Motor neuron (in vitro differentiated cells): Measurements from ENCODE around the gene NOS1AP. TPM values are rescaled to one million over a fixed set of nuclear protein-coding genes. Genes with fewer than 3 reads are reported as not detected.

Experiments used
- ATAC-seq, 8 experiments: fragments of 200-7000 bp; cut with Tn5 transposase; replicated peaks in 6 of 8; 2 replicates each; pipeline ENCODE4 v1.8.0; 2021; ENCODE audit warnings: mild to moderate bottlenecking in 8 of 8, moderate library complexity in 8 of 8
- H3K27ac ChIP-seq, 2 donors: fragments of 250-450 bp; sonication (Bioruptor Pico); 2 replicates each; pipeline ENCODE4 v1.9.0; 2021; ENCODE audit warnings: antibody characterized with exemption in 2 of 2, mild to moderate bottlenecking in 2 of 2, moderate library complexity in 1 of 2
- H3K4me1 ChIP-seq, 2 donors: fragments of 250-450 bp; sonication (Bioruptor Pico); replicated peaks in 1 of 2; 2 replicates each; pipeline ENCODE4 v1.6.1; 2021; ENCODE audit warnings: antibody characterized with exemption in 2 of 2, mild to moderate bottlenecking in 2 of 2, moderate library complexity in 1 of 2
- H3K4me3 ChIP-seq, 5 donors: fragments of 250-450 bp; sonication (Bioruptor Pico); 2 replicates each; pipeline ENCODE4 v1.9.0; 2021; ENCODE audit warnings: antibody characterized with exemption in 5 of 5, mild to moderate bottlenecking in 5 of 5, moderate library complexity in 4 of 5
- WGBS, 10 experiments: fragments of 450-650 bp; shearing (Covaris generic); methylation state at CpG; one replicate each; pipeline ENCODE4 v1.0.0; 2022; 5-methylcytosine and 5-hydroxymethylcytosine counted together
- in situ Hi-C, 9 experiments: fragments of 400-800 bp; cut with MboI; loops; one replicate each; pipeline ENCODE4 v1.15.0; 2021; ENCODE audit warnings: low sequenced_read_pairs in 9 of 9, low pct_unique_long_range_greater_than_20kb in 2 of 9; ENCODE audit not compliant: unreplicated experiment in 9 of 9
- total RNA-seq, 8 experiments: library from RNA; unstranded; fragments of 300-600 nt; gene quantifications; 2 replicates each; pipeline versions ENCODE4 v1.2.3 to v1.2.4, GENCODE V29; 2022

The NOS1AP gene
- total RNA-seq, 8 experiments from 2014 or later = 0.61 to 10.4 (median 6.5) TPM

DNA sequence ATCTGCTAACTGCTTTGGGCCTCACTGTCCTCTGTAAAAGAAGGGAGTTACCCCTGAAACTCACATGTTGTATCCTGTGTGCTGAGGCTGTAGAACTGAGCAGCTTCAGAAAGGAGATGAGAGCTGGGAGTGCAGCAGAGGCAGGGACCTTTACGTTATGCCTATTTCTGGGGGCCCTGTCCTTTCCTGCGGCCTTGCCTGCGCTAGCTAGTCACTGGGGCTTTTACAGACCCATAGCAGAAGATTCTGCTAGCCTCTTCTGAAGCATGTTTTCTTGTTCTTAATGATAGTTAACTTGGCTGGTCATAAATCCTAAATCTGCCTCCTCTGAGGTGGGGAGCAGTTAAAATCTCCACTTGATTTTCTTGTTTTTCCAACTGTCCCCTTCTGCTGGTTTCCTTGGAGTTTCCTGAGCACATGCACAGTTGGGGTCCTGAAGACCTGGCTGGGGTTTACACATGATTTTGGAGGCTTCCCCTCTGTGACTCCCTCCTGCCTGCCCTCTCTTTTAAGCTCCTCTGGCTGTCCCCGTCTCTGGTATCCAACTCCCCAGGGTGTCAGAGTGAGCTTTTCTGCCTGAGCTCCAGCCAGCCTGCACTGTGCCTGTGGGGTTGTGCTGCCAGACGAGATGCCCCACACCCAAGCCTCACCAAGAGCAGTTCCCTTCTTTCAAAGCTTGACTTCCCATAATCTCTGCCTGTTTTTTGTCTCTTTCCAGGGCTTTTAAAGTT, 76.6 kb downstream of the NOS1AP start:
- peak overlapping the region; percentile 91 to 98 for H3K27ac ChIP-seq
- peak overlapping the region in 2 of 5 donors; percentile 8 to 28 for H3K4me3 ChIP-seq
- H3K4me1 ChIP-seq = peaks cover 41 to 50% of the 10 kb centered on the region in 2 donors
- in situ Hi-C loops = no loop called here
- peak in 7 of 8 experiments; percentile 14 to 41 (median 25) for ATAC-seq
- 0 to 100% (median 23%) methylated on average over 1 to 5 of the region's 5 CpGs; no CpG with 5 or more reads in 2 of the 10 experiments for WGBS, 10 experiments

DNA sequence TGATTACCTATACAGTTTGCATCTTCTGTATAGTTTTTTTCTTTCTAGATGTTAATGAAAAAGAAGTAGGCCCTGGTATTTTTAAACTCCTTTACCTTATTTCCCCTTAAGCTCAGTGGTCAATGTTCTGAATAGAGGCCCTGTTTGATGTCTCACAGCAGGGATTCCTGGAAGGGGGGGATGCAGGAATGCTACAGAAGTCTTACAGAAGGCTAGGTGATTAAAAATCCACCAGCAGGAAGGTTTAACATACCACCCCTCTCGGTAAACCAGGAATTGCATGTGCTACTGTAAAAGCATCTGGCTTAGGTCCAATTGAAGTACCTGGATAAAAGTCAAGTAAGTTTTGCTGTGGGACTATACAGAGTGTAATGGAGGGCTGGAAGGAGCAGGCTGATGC, 78.3 kb downstream of the NOS1AP start:
- in situ Hi-C loops = no loop called here
- WGBS, 10 experiments = 0 to 38% (median 17%) methylated on average over 1 of the region's 1 CpG; no CpG with 5 or more reads in 4 of the 10 experiments
- Histone ChIP-seq H3K4me1 (peaks cover 38 to 47% of the 10 kb centered on the region in 2 donors), H3K27ac (no peak overlapping the region), H3K4me3 (no peak overlapping the region)
- no peak for ATAC-seq

GRCh38 chr1:162150112-162150511, 80.6 kb downstream of the NOS1AP start:
- in situ Hi-C loops = no loop called here
- H3K4me1 ChIP-seq = peaks cover 17 to 27% of the 10 kb centered on the region in 2 donors

GRCh38 chr1:162151900-162152829, 82.7 kb downstream of the NOS1AP start:
- in situ Hi-C loops = no loop called here
- H3K4me1 ChIP-seq = peaks cover 2 to 9% of the 10 kb centered on the region in 2 donors
- peak in 3 of 8 experiments; percentile 17 to 32 (median 23) for ATAC-seq
- H3K27ac ChIP-seq = no peak overlapping the region
- WGBS, 10 experiments = 50 to 100% (median 85%) methylated on average over 1 to 9 of the region's 9 CpGs; no CpG with 5 or more reads in 1 of the 10 experiments
- no peak overlapping the region for H3K4me3 ChIP-seq

More at GRCh38 chr1:162150112-162150511, 80.6 kb downstream of the NOS1AP start:
- ATAC-seq = no peak
- H3K4me3 ChIP-seq = no peak overlapping the region
- H3K27ac ChIP-seq = no peak overlapping the region

GRCh38 chr1:162153374-162153773, 83.9 kb downstream of the NOS1AP start:
- Histone ChIP-seq H3K27ac (no peak overlapping the region), H3K4me3 (no peak overlapping the region), H3K4me1 (no peaks in the 10 kb centered on the region)
- in situ Hi-C loops = no loop called here
- no peak for ATAC-seq

DNA sequence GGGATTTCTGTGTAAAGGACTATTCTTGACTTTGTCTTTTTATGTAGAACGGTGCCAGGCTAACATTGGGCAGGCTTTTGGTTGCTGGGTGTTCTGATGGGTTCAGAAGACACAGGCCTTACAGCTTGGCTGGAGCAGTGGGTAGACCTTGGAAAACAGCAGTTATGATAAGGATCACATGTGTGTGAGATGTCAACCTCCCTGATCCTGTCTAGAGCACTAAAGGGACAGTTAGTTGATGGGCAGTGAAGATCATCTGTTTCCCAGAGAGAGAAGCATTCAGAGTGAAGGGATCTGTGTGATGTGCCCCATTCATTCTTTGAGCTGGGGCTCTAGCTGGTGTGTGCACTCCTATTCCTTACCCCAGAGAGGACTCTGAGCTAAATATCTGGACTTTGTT, 88.0 kb downstream of the NOS1AP start:
- no peak for ATAC-seq
- in situ Hi-C loops = no loop called here

GRCh38 chr1:162158624-162159271, 89.3 kb downstream of the NOS1AP start:
- ATAC-seq = no peak
- Histone ChIP-seq H3K27ac (no peak overlapping the region), H3K4me3 (no peak overlapping the region), H3K4me1 (peaks cover 0 to 4% of the 10 kb centered on the region in 2 donors)
- WGBS, 10 experiments = 56 to 97% (median 78%) methylated on average over 1 to 5 of the region's 5 CpGs; no CpG with 5 or more reads in 2 of the 10 experiments
- in situ Hi-C loops = no loop called here

More for the DNA sequence above, 88.0 kb downstream of the NOS1AP start:
- no peak overlapping the region for H3K27ac ChIP-seq
- no peaks in the 10 kb centered on the region for H3K4me1 ChIP-seq
- H3K4me3 ChIP-seq = no peak overlapping the region
- 60 to 100% (median 92%) methylated on average over 1 of the region's 1 CpG; no CpG with 5 or more reads in 4 of the 10 experiments for WGBS, 10 experiments

DNA sequence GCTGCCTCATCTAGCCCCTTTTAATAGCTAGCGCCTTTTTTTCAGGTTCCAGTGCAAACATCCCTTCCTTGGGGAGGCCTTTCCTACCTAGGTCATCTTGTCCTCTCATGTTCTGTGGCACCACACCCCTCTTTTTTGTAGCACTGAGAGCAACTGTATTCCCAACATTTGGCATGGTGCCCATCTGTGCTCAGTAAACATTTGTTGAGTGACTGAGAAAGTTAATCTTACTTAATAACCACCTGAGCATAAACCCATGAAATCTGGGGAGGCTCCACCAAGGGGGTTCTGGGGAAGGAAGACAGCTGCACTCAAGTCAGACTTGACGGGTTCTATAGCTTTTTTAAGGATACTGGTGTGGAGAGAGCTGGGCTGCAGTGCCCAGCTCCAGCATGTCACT, 90.0 kb downstream of the NOS1AP start:
- H3K4me1 ChIP-seq = peaks cover 0 to 4% of the 10 kb centered on the region in 2 donors
- ATAC-seq = no peak
- H3K4me3 ChIP-seq = no peak overlapping the region
- 88 to 100% (median 97%) methylated on average over 1 to 2 of the region's 2 CpGs; no CpG with 5 or more reads in 4 of the 10 experiments for WGBS, 10 experiments
- no peak overlapping the region for H3K27ac ChIP-seq
- in situ Hi-C loops = no loop called here

- peaks cover 18 to 23% of the 10 kb centered on the region in 2 donors for H3K4me1 ChIP-seq
- ATAC-seq = peak in 1 of 8 experiments; percentile 72
- in situ Hi-C loops = no loop called here
- H3K4me3 ChIP-seq = no peak overlapping the region
- no peak overlapping the region for H3K27ac ChIP-seq
- 17 to 95% (median 73%) methylated on average over 1 to 7 of the region's 7 CpGs for WGBS, 10 experiments
Measured at GRCh38 chr1:162161916-162162550, 92.5 kb downstream of the NOS1AP start.

DNA sequence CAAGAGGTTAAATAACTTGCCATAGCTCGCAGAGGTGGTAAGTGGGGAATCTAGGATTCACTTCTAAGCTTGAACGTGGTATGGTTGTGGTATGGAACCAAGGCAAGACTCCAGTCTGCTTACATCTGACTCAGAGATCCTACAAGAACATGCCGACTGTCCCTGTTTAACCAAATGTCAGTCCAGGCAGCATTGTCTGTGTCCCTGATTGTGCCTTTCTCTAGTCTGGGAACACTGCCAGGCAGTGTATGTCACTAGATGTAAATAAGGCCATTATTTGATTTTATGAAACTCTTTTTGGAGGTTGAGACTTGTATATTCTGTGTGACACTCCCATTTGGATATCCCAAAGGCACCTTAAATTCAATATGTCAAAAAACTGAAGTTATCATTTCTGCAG, 96.0 kb downstream of the NOS1AP start:
- Histone ChIP-seq H3K27ac (no peak overlapping the region), H3K4me1 (peaks cover 48 to 51% of the 10 kb centered on the region in 2 donors), H3K4me3 (no peak overlapping the region)
- no peak for ATAC-seq
- in situ Hi-C loops = no loop called here
- 53 to 100% (median 97%) methylated on average over 1 to 3 of the region's 3 CpGs; no CpG with 5 or more reads in 4 of the 10 experiments for whole genome bisulfite sequencing, 10 experiments

GRCh38 chr1:162166917-162167615, 97.6 kb downstream of the NOS1AP start:
- in situ Hi-C loops = no loop called here
- H3K4me3 ChIP-seq = no peak overlapping the region
- peak overlapping the region; percentile 68 to 80 for H3K27ac ChIP-seq
- peak in 7 of 8 experiments; percentile 20 to 89 (median 64) for ATAC-seq
- peaks cover 48 to 51% of the 10 kb centered on the region in 2 donors for H3K4me1 ChIP-seq
- 10 to 100% (median 46%) methylated on average over 2 to 9 of the region's 9 CpGs; no CpG with 5 or more reads in 1 of the 10 experiments for WGBS, 10 experiments

DNA sequence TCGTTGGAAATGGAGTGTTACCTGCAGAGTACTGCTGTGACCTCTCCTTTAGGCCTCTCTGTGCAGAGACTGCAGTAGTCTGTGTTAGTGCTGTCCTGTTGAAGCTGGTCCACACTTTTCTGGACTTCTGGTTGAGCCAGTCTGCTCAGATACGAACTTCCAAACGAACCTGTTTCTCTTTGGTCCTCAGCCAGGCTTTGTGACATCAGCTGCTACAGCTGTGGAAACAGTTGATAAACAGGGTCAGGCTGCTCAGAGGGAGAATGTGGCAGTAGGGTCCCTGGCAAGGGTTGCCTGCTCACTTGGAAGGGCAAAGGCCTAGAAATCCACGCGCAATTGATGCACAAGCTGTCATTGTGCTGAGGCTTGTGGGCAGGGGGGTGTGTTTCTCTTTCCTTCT, 98.8 kb downstream of the NOS1AP start:
- H3K4me3 ChIP-seq = no peak overlapping the region
- peak in 4 of 8 experiments; percentile 3 to 30 (median 18) for ATAC-seq
- H3K27ac ChIP-seq = peak overlapping the region in 1 of 2 donors; percentile 9
- H3K4me1 ChIP-seq = peaks cover 48 to 52% of the 10 kb centered on the region in 2 donors
- in situ Hi-C loops = no loop called here
- 37 to 100% (median 60%) methylated on average over 1 to 5 of the region's 5 CpGs; no CpG with 5 or more reads in 3 of the 10 experiments for WGBS, 10 experiments
